ENCODE data around the gene DNER.

- TF ChIP-seq CTCF (IDR thresholded peaks at IDR 0.05; ENCODE audit: low read depth, low read length) (no peak), POLR2A (IDR thresholded peaks at IDR 0.05; ENCODE audit: extremely low read depth, insufficient read length) (no peak), MAX (IDR thresholded peaks at IDR 0.05; ENCODE audit: low read depth, low read length) (no peak)
Observed at GRCh38 chr2:229488232-229488631, 226.1 kb downstream of the DNER start.

Measured in NB4 (cell line).